ENCODE data around the gene FAM193A. TPM values are rescaled to one million over a fixed set of nuclear protein-coding genes. Genes with fewer than 3 reads are reported as not detected.
"Not testable (repeated sequence)": the region's sequence is repeated elsewhere in the genome, so short reads cannot be mapped to it uniquely, and the experiment has no call there.

Gene FAM193A, protein sequence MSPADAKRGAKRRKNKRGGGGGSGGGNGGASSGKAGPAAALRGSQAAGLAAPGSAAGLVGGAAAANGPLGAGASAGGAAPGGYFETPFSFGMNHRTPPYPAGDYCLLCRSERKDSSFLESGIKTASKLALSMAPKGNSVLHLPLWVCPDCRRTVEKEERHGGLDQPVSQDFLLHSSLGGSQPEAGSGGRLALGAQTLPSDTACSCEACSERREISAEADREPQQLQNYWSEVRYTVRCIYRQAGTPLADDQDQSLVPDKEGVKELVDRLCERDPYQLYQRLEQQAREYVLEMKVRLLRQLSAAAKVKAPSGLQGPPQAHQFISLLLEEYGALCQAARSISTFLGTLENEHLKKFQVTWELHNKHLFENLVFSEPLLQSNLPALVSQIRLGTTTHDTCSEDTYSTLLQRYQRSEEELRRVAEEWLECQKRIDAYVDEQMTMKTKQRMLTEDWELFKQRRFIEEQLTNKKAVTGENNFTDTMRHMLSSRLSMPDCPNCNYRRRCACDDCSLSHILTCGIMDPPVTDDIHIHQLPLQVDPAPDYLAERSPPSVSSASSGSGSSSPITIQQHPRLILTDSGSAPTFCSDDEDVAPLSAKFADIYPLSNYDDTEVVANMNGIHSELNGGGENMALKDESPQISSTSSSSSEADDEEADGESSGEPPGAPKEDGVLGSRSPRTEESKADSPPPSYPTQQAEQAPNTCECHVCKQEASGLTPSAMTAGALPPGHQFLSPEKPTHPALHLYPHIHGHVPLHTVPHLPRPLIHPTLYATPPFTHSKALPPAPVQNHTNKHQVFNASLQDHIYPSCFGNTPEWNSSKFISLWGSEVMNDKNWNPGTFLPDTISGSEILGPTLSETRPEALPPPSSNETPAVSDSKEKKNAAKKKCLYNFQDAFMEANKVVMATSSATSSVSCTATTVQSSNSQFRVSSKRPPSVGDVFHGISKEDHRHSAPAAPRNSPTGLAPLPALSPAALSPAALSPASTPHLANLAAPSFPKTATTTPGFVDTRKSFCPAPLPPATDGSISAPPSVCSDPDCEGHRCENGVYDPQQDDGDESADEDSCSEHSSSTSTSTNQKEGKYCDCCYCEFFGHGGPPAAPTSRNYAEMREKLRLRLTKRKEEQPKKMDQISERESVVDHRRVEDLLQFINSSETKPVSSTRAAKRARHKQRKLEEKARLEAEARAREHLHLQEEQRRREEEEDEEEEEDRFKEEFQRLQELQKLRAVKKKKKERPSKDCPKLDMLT (N-terminal part only)
- total RNA-seq: 36.2 TPM

DNA sequence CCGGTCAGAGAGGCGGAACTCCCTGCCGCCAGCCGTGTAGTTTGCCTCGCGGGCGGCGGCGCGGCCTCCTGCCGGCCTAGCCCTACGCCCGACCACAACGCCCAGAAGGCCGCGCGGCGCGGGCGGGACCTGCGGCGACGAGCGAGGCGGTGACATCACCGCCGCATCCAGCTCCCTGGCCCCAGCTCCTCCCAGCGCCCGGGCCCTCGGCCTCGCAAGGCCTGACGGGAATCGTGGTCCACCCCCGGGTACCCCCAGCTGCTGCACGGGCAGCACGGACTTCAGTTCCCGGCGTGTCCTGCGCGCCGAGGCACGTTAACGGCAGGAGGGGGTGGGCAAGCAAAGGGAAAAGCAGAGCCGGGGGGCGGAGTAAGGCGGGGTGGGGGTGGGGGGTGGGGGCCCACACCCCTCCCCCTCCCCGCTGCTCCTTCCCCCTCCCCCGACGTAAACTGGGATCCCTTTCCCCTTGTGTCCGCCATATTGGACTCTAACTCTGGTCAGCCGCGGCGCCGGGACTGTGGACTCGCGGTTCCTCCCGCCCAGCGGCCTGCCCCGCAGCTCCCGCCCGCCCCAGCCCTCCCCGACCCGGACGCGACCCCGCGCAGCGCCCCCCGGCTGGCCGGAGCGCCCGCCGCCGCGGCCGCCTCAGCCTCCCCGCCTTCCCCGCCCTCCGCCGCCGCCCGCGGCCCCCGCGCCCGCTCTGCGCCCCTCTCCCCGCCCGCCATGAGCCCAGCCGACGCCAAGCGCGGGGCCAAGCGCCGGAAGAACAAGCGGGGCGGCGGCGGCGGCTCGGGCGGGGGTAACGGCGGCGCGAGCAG is at the start of gene FAM193A:
FAM193A (plus strand) TSS at position 455 of the 818 bp plus-strand sequence; CDS start at position 724, 269 bp downstream.
- peak; percentile 99 for DNase-seq (ENCODE audit: low spot score)

DNA sequence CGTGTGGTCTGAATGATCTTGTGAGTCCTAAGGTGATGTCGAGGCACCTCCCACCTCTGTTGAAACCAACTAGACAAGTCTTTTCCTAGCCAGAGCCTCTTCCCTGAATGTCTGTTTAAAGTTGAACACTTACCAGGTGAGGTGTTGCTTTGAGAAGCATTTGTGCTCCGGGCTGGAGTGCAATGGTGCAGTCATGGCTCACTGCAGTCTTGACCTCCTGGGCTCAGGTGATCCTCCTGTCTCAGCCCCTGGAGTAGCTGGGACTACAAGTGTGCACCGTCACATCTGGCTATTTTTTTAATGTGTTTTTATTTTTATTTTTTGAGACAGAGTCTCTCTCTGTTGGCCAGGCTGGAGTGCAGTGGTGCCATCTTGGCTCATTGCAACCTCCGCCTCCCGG is 49.5 kb upstream of the FAM193A start:
- no peak for DNase-seq (ENCODE audit: low spot score)

DNA sequence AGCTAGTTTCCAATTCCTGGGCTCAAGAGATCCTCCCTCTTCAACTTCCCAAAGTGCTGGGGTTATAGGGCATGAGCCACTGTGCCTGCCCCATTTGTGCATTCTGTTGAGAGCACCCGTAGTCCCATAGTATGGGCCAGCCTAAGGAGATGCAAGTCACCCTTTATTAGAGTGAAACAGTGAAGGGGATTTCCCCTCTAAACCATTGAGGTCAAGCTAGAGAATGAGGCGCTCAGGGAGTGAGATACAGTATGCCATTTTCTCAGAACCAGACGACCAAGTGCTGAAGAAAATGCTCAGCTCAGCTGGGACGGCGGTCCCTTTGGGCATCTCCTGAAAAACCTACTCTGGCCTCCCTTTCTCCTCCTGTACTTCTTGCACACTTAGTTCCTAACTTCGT is 48.8 kb upstream of the FAM193A start:
- DNase-seq (ENCODE audit: low spot score): no peak

DNA sequence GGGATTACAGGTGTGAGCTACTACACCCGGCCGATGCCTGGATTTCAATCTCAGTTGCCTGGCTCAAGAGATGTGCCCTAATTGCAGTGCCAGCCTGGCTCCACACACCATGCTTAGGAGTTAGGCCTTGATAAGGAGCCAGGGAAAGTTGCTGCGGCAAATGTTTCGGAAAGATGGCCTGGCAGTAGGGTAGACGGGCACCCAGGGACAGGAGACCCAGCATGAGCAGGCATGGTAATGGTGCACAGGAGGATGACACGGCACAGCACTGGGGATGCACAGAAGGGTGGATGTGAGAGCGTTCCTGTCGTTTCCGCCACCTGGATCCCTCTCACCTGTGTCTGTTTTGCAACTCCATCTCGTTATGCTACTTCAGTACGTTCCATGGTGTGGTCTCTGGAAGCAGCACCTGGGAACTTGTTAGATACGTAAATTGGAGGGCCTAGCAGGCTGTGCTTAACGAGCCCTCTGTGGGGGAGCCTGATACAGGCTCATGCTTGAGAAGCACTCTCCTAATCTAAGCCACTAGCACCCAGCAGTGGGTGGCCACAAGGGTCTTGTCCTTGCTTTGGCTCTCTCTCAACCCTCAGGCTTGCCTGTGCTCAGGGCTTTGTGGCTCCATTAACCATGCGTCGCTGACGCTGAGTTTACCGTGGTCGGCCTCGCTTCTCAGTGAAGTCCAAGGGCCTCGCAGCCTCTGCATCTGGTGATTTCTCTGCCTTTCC is 47.2 kb upstream of the FAM193A start:
- no peak for DNase-seq (ENCODE audit: low spot score)

DNA sequence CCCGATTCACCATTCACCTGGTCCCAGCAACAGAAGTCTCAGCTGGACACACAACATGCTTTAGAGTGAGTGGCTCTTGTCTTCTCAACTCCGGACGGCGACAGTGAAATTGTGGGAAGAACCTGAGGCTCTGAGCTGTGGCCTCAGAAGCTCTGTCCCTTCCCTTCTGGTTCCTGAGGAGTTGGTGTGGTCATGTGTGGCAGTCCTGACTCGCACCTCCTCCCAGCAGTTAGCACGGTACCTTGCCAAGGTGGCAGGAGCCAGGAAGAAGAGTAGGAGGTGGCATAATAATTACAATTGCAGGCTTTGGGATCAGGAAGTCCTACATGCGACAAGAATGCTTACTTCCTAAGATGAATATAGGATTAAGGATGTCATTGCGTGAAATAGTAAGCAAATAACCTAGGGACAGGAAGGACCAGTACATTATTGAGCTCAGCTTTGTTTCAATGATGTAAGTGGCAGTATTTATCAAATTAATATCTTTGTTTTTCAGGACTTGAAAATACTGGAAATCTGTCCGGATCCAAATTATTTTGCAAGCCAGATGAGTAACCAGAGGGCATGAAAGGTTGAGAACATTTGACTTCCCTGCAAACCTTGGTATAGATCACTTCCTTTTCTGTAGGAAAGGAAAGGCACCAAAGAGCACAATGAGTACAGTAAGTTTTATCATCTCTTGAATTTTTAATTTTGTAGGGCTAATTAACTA is 46.5 kb upstream of the FAM193A start:
- DNase-seq (ENCODE audit: low spot score): no peak

DNA sequence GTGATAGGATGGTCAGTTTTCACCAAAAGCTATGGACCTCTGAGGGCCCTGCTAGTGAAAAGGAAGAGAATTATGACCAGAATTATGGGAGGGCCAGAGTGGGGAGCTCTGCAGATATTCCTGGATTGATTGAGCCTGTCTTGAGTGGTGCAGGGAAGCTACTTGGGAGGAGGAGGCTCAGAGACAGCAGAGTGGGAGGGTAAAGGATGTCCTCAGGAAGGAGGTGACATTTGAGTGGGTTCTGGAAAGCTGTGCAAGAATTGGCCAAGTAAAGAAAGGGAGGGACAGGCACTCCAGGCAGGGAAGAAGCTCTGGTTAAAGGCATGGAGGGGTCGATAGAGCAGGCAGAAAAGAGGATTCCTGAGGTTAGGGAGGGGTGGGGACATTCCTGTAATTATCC is 43.5 kb upstream of the FAM193A start:
- DNase-seq (ENCODE audit: low spot score): no peak

DNA sequence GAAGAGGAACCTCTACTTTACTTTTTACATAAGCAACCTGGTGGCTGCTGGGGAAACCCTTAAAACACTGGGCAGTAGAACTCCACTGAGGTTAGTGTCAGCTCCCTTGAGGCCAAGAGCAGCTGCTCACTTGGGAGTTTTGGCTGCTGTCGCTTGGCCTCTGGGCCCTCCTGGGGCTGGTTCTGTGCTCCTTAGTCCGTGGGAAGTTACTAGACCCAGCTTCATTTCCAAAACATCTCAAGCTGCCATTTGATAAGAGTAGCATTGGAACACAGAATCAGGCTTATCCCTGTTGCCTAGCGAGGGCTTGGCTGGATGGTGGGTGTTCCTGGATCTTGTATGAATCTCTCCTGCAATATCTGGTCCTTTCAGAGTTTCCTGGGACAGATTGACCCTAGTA is 41.5 kb upstream of the FAM193A start:
- DNase-seq (ENCODE audit: low spot score): no peak

DNA sequence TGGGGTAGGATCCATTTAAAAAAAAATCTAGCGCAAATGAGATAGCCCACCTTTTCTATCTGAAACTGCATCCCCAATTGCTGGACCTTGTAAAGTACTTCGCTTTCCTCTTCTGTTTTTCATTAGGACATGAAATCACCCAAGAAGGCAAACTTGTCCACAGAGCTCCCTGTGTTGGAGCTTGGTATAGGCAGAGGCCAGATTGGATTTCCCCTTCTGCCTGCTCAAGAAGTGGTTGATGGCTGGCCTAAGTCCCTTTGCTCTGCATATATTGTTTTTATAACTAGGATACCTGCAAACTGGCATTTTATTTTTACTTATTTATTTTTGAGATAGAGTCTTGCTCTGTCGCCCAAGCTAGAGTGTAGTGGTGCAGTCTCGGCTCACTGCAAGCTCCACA is 39.1 kb upstream of the FAM193A start:
- DNase-seq (ENCODE audit: low spot score): no peak

DNA sequence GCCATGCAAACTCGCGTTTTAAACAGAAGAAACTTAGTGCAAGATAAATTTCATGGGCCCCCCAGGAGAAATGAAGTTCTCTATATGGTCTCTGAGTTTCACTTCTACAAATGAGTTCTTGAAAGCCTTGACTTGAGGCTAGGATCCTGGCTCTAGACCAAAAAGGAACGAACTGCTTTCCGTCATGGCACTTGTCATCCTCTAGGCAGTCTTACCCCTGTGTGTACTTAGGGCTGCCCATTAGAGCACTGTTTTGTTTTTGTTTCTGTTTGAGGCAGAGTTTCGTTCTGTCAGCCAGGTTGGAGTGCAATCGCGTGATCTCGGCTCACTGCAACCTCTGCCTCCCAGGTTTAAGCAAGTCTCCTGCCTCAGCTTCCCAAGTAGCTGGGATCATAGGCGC is 38.5 kb upstream of the FAM193A start:
- DNase-seq (ENCODE audit: low spot score): no peak

DNA sequence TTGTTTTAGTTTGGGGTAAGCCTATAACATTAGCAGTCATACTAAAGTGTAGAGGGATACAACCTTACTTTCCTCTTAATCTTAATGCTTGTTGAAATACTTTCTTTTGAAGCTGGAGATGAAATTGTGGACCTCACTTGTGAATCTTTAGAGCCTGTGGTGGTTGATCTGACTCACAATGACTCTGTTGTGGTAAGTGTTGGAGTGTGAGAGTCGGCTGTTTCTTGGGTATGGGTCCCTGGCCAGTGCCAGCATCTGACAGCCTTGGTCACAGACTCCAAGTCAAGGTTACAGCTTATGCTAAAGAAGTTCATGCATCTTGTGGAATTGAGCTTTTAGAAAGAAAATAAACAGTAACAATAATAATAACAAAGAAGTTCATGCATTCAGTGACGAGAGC is 35.9 kb upstream of the FAM193A start:
- DNase-seq (ENCODE audit: low spot score): no peak

DNA sequence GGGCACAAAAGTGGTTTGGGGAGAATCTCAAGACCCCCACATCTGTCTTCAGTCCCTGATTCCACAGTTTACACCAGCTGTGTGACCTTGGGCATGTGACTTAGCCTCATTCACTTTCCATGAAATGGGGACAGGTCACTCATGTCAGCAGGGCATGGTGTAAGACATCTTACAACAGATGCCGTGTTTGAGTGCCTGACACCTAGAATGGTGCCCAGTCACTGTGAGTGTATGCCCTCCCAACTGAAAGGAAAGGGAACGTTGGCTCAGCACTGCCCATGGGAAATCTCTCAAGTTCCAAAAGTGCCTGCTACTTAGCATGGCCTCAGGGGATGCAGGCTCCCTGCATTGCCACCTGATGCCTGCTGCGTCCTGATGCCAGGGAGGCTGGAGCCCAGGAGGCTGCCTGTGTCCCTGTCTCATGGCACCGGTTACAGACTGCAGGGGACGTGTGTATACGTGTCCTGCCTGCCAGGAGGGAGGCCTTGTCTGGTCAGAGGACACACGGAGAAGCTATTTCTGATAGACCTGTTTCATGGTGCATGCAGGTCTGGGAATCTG is 35.3 kb upstream of the FAM193A start:
- no peak for DNase-seq (ENCODE audit: low spot score)

DNA sequence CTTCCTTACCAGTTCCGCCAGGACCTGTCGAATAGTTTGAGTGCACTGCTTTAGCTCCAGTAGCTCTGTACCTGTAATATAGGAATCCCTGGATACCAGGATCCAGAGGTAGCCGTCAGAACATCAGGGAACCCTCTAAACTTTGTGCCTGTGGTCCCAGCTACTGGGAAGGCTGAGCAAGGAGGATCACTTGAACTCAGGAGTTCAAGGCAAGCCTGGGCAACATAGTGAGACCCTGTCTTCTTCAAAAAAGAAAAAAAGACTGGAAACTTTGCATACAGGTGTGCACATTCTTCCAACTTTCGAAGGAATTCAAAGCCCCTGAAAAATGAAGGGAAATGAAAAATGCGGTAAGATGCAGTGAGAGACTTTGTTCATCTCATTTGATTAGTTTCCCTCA is 32.6 kb upstream of the FAM193A start:
- DNase-seq (ENCODE audit: low spot score): no peak

DNA sequence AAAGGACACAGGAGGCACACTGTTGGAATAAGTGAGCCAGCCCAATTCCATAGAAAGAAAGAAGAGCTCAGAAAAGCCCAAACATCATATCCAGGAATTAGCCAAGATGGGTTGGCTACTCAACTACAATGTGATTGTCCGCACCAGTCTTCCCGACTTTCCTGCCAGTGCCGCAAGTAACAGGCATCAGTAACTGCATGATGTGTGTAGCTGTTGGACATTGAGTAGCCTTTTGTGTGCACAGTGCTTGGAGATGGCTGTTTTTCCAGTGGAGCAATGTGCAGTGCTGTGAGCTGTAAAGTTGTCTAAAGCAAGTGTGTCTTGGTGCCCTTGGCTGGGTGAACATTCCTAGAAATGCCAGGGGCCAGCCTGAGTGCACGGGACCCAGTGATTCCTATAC is 29.2 kb upstream of the FAM193A start:
- no peak for DNase-seq (ENCODE audit: low spot score)

DNA sequence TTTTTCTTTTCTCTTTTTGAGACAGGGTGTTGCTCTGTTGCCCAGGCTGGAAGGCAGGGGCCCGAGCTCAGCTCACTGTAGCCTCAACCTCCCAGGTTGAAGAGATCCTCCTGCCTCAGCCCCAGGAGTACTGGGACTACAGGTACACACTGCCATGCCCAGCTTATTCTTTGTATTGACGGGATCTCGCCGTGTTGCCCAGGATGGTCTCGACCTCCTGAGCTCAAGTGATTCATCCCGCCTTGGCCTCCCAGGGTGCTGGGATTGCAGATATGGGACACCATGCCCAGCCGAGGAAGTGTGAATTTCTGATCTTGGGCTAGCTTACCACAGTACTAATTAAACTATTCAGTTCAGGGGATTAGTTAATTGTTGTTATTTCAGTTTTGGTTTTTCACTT is 28.6 kb upstream of the FAM193A start:
- no peak for DNase-seq (ENCODE audit: low spot score)

DNA sequence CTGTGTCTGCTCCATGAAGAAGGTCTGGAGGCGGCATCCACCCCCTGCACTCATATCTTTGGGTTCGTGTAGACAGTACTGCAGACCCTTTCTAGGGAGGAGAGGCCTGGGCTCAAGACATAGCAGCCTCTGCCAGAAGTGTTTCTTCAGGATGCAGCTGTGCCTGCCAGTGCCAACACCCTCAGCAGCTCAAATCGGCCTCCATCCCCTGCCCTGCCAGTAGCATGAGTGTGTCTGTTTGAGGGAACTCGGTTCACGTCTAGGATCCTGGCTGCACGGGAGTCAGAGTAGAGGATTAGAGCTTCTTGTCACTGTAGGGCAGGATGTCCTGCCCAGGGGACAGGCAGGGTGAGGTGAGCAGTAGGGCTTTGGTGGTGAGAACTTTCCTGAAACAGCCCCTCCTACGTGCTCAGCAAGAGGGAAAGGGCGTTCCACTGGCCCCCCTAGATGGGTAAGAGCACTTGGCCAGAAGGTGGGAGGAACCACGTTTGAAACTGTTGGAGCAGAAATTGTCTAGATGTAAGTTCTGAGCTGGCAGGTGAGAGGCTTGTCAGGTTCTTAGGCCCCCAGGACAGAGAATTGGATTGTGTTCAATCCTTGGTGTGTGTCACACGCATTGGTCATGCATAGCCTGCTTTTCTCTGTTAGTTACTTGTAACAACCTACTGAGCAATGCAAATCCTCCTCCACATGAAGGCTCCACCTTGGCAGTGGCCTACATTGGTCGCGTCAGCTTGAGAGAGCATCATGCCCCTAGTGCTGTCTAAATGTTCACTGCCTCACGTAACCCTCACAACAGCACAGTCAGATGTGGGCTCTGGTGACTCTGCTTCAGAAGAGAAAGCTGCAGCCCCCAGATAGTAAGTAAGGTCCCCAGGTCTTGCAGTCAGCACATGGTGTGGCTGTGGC is 25.8 kb upstream of the FAM193A start:
- DNase-seq (ENCODE audit: low spot score): no peak

DNA sequence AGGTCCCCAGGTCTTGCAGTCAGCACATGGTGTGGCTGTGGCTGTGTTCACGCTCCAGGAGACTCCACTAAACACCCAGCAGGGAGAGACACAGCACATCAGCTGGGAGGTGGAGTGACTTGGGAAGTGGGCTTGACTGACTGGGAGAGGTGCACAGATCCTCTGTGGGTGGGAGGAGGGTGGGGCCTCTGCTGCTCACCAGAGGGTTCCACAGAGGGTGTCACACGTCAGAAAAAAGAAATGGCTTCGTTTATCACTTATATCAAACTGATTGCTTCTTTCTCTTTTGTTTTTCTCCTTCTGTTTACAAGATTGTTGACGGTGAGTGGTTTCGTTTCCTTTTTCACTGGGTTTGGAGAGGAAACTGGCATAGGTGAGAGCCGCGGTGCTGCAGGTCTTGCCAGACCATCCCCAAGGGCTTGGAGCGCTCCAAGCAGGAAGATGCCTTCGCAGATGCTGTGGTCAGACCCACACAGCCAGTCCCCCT is 24.8 kb upstream of the FAM193A start:
- no peak for DNase-seq (ENCODE audit: low spot score)

DNA sequence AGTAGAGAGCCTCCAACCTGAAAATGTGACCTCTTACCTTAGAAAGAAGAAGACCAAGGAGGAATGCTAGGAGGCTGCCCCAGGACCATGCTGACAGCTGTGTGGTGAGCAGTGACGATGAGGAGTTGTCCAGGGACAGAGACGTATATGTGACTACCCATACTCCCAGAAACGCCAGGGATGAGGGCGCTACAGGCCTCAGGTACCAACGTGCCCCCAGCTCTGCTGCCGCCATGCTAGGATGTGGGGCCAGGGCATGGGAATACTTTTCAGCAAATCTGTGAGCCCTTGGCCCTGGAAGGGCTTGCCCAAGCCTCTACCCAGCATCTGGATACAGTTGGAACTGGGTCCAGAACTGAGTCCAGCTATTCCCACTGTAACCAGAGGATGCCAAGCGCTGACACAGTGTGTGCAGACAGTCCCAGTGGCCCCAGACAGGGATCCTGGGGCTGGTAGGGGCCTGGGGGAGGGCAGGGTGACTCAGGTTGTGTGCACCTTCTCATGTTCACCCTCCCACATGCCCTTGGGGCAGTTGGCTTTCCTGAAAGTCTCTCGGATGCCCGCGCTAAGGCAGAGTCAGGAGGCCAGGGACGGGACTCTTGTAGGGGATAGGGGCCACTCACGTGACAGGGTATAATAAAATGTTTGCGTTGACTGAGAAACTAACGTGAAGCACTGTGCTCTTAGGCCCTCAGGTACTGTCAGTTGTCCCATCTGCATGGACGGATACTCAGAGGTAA is 23.9 kb upstream of the FAM193A start:
- DNase-seq (ENCODE audit: low spot score): no peak

DNA sequence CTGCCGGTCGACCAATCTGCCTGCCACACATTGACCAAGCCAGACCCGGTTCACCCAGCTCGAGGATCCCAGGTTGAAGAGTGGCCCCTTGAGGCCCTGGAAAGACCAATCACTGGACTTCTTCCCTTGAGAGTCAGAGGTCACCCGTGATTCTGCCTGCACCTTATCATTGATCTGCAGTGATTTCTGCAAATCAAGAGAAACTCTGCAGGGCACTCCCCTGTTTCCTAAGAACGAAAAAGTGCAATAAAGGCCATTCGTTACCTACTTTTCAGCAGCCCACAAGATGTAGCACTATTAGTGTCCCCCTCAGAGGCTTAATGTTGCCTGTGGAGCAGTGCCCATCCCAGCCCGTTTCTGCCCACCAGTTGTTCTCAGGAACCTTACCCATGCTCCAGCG is 22.3 kb upstream of the FAM193A start:
- DNase-seq (ENCODE audit: low spot score): not testable (repeated sequence)

Data from ureter (tissue), 1 donor.